Myocyte (in vitro differentiated cells): ENCODE measurements around the gene CCDC187. TPM values are rescaled to one million over a fixed set of nuclear protein-coding genes. Genes with fewer than 3 reads are reported as not detected.
"Not testable (repeated sequence)": the region's sequence is repeated elsewhere in the genome, so short reads cannot be mapped to it uniquely, and the experiment has no call there.

Source experiments
- DNase-seq: peaks from one replicate; pipeline ENCODE4 v3.0.0-alpha.2; 2012; ENCODE audit warnings: low read depth
- polyA plus RNA-seq: library from polyadenylated mRNA; unstranded; fragments of >200 nt; gene quantifications from one replicate; pipeline ENCODE4 v1.2.1, GENCODE V29; 2012; ENCODE audit warnings: missing spikeins
- total RNA-seq: library from RNA; depleted of rRNA; stranded (reverse); fragments of >200 nt; gene quantifications from 2 replicates; pipeline ENCODE4 v1.2.3, GENCODE V29; 2014

Gene CCDC187
- 0.05 TPM in 1 of 2 replicates, not detected in the other for total RNA-seq
- not detected for polyA plus RNA-seq

- no peak for DNase-seq
These were observed at the start of gene CCDC187 for GRCh38 chr9:136303825-136304416. Gene CCDC187 (minus strand): TSS chr9:136304094. CDS start chr9:136303830, 264 bp downstream.

DNA sequence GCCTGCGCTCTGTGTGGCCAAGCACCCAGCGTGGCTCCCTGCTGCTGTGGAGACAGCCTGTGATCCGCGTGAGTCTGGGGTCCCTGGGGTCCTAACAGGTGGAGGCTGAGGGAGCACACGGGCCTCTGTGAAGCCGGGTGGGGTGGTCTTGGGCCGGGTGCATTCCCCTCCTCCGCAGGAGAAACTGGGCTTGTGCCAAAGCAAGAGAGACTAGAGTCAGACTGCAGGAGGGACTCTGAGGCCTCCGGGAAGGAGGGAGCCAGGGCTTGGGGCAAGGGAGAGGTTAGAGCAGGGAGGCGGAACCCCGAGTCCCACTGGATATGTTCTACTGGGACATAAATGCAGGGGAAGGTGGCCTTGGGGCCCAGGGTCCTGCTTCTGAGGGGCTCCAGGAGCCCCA is 49.2 kb upstream of the CCDC187 start:
- DNase-seq = no peak

DNA sequence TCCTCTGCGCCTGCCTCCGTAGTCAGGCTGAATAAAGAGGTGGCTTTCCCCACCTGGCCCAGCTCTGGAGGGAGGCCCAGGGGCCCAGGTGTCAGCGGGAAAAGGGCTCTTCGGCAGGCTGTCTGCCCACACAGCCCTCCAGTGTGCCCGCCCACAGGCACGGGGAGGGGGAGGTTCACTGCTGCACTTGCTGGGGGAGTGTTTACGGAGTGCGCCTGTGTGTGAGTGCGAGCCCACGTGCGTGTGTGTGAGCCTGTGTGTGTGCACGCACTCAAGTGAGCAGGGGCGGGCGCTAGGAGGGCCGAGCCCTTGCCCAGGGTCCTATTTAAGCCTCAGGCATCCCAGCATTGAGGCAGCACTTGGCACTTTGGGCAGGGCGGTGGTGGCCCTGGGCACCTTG is 48.8 kb upstream of the CCDC187 start:
- no peak for DNase-seq

- DNase-seq = not testable (repeated sequence)
These were observed 48.0 kb upstream of the CCDC187 start for GRCh38 chr9:136351868-136352267.

GRCh38 chr9:136351252-136351800 is 47.4 kb upstream of the CCDC187 start:
- peak; percentile 66 for DNase-seq

- DNase-seq = no peak
These were observed 45.7 kb upstream of the CCDC187 start for GRCh38 chr9:136349546-136349945.

DNA sequence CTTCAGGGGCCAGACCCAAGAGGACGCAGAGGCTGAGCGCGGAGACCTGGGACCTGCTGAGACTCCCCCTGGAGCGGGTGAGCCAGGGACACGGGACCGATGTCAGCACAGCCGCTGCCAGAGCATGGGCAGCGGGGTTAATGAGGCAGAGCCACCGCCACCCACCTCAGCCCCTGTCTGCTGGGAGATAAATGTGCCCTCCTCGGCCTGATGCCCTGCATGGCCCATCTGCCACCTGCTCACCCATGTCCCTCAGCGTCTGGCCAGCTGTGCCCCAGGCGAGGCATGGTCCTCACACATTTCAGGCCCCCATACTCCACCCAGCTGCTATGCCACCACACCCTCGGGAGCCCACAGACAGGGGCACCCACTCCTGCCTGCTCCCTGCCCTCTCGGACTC is 44.8 kb upstream of the CCDC187 start:
- DNase-seq = peak; percentile 75

- no peak for DNase-seq
These were observed 43.8 kb upstream of the CCDC187 start for GRCh38 chr9:136347472-136348256.

GRCh38 chr9:136346927-136347465 is 43.1 kb upstream of the CCDC187 start:
- no peak for DNase-seq

DNA sequence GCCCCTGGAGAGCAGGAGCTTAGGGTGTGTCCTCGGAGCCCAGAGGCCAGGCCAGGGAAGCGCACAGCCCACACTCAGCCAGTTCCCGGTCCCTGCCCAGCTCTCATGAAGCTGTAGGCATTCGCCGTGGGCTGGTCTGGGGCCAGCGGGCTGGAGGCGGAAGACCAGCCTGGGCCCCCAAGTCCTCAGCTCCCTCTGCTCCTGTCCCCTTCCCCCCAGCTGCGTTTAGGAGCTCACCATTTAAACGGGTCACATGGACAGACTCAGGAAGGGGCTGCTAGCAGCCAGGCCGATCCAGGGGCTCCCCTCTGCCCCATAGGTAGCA is 42.2 kb upstream of the CCDC187 start:
- no peak for DNase-seq

- peak; percentile 58 for DNase-seq
These were observed 41.6 kb upstream of the CCDC187 start for GRCh38 chr9:136345281-136346156.

GRCh38 chr9:136344544-136345280 is 40.8 kb upstream of the CCDC187 start:
- no peak for DNase-seq

GRCh38 chr9:136343884-136344269 is 40.0 kb upstream of the CCDC187 start:
- DNase-seq = no peak

GRCh38 chr9:136343121-136343883 is 39.4 kb upstream of the CCDC187 start:
- no peak for DNase-seq

- DNase-seq = no peak
These were observed 38.6 kb upstream of the CCDC187 start for GRCh38 chr9:136342181-136343120.

- no peak for DNase-seq
These were observed 37.9 kb upstream of the CCDC187 start for GRCh38 chr9:136341769-136342168.

DNA sequence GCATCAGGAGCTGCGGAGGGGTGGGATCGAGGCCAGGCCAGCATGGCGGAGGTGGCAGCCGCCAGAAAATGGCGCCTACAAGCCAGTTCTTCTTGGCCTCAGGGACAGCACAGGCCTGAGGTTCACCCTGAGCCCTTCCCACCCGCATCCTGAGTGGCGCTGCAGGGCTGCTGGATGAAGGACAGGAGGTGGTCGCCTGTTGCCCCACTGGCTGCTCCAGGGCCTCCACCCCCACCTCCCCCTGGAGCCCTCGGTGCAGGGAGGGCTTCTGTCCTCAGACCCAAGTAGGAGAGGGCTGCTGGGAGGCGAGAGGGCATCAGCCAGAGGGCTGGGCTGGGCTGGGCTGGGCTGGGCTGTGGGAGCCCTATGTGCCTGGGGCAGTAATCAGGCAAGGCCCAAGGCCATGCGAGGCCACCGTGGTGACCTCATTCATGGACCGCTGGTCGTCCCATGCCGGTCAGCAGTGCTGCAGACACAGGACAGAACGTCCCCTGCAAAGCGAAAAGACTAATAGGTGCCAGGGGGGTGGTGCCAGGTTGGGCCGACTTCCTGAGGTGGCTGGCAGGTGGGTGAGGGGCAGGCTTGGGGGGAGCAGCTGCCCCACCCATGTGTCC is 37.3 kb upstream of the CCDC187 start:
- no peak for DNase-seq

GRCh38 chr9:136340356-136341041 is 36.6 kb upstream of the CCDC187 start:
- no peak for DNase-seq
